A549 (cell line): ENCODE data around the gene MRPL58. TPM values are rescaled to one million over a fixed set of nuclear protein-coding genes. Genes with fewer than 3 reads are reported as not detected.

Experiments
- ATAC-seq, 2 experiments: fragments of 200-7000 bp in 1 of 2; fragments of >200 bp in 1 of 2; cut with Nextera tagmentation in 1 of 2; cut with Tn5 transposase in 1 of 2; 3 replicates each; pipeline versions ENCODE4 v1.8.0 to v1.9.1; 2018 to 2020; ENCODE audit warnings: mild to moderate bottlenecking in 1 of 2, moderate library complexity in 1 of 2
- CTCF ChIA-PET: fragments of 300-600 bp; sonication (Branson Sonifier 250); formaldehyde crosslinking; extraction: SDS; loops from one replicate; lab custom pipeline; 2021; ENCODE audit warnings: antibody characterized with exemption, inconsistent platforms; lab: Yijun Ruan, JAX
- POLR2A ChIA-PET: fragments of 350-600 bp; formaldehyde crosslinking; extraction: SDS; loops from one replicate; lab custom pipeline; 2021; ENCODE audit warnings: antibody characterized with exemption, inconsistent platforms; lab: Yijun Ruan, JAX
- DNase-seq, 2 experiments: peaks; one replicate each; pipeline versions ENCODE4 v3.0.0 to v3.0.0-alpha.2; 2011 to 2016; ENCODE audit warnings: low read depth in 1 of 2, low spot score in 1 of 2
- FAIRE-seq: peaks from 2 replicates; lab custom pipeline; 2011; peaks lifted over from hg19 to GRCh38; lab: Jason Lieb, UNC
- H3K27ac ChIP-seq, 2 experiments: fragments of >200 bp; sonication (Bioruptor Twin); formaldehyde crosslinking; 3 replicates each; pipeline ENCODE4 v1.5.1; 2016 to 2017
- H3K4me1 ChIP-seq: fragments of >200 bp; sonication (Bioruptor Twin); formaldehyde crosslinking; 3 replicates; pipeline ENCODE4 v1.6.1; 2016
- H3K4me2 ChIP-seq: fragments of >200 bp; sonication (Bioruptor Twin); formaldehyde crosslinking; 3 replicates; pipeline ENCODE4 v1.6.1; 2016
- H3K4me3 ChIP-seq: fragments of >200 bp; sonication (Bioruptor Twin); formaldehyde crosslinking; 3 replicates; pipeline ENCODE4 v1.5.1; 2016
- H3K9me3 ChIP-seq: fragments of >200 bp; sonication (Bioruptor Twin); formaldehyde crosslinking; 3 replicates; pipeline ENCODE4 v1.6.1; 2016
- ATOH8 ChIP-seq: fragments of 250-450 bp; sonication (Bioruptor Pico); IDR thresholded peaks from 2 replicates; pipeline ENCODE4 v1.5.0; 2020; ENCODE audit warnings: low read depth, mild to moderate bottlenecking, moderate library complexity
- BCL3 ChIP-seq: fragments of >200 bp; sonication (Bioruptor Twin); formaldehyde crosslinking; IDR thresholded peaks from 3 replicates; pipeline ENCODE4 v1.6.1; 2016
- CBX8 ChIP-seq: fragments of 200-600 bp; sonication (generic); IDR thresholded peaks from 2 replicates; pipeline ENCODE4 v1.6.1; 2016
- EHMT2 ChIP-seq: fragments of 200-600 bp; sonication (generic); IDR thresholded peaks from 2 replicates; pipeline ENCODE4 v1.6.1; 2016; ENCODE audit warnings: antibody characterized with exemption, low read depth, mild to moderate bottlenecking, moderate library complexity
- EP300 ChIP-seq, 2 experiments: fragments of >200 bp; sonication (Bioruptor Twin); formaldehyde crosslinking; IDR thresholded peaks; 2 replicates in 1 of 2; 3 replicates in 1 of 2; pipeline ENCODE4 v1.6.1; 2016 to 2017
- FOSB ChIP-seq: fragments of 250-450 bp; sonication (Bioruptor Pico); IDR thresholded peaks from 2 replicates; pipeline ENCODE4 v1.5.0; 2020; ENCODE audit warnings: mild to moderate bottlenecking, moderate library complexity
- FOSL2 ChIP-seq, 2 experiments: fragments of 450-650 bp in 1 of 2; fragments of >200 bp in 1 of 2; sonication (Bioruptor Twin) in 1 of 2; formaldehyde crosslinking; IDR thresholded peaks; 2 replicates each; pipeline versions ENCODE4 v1.5.0 to v1.6.1; 2016 to 2020; ENCODE audit warnings: mild to moderate bottlenecking in 1 of 2, moderate library complexity in 1 of 2
- FOXS1 ChIP-seq: fragments of 250-450 bp; sonication (Bioruptor Pico); IDR thresholded peaks from 2 replicates; pipeline ENCODE4 v1.5.0; 2020; ENCODE audit warnings: mild to moderate bottlenecking, moderate library complexity
- HDAC2 ChIP-seq: fragments of 200-600 bp; sonication (generic); IDR thresholded peaks from 2 replicates; pipeline ENCODE4 v1.6.1; 2016
- HMGXB4 ChIP-seq: fragments of 250-450 bp; sonication (Bioruptor Pico); IDR thresholded peaks from 2 replicates; pipeline ENCODE4 v1.5.0; 2021; ENCODE audit warnings: mild to moderate bottlenecking, moderate library complexity, borderline replicate concordance
- HOXA7 ChIP-seq: fragments of 250-450 bp; sonication (Bioruptor Pico); IDR thresholded peaks from 2 replicates; pipeline ENCODE4 v1.5.0; 2020; ENCODE audit warnings: mild to moderate bottlenecking, moderate library complexity
- KDM5A ChIP-seq: fragments of 200-600 bp; sonication (generic); IDR thresholded peaks from 2 replicates; pipeline ENCODE4 v1.6.1; 2016; ENCODE audit warnings: antibody characterized with exemption, mild to moderate bottlenecking
- MAFK ChIP-seq: fragments of 450-650 bp; IDR thresholded peaks from 2 replicates; pipeline ENCODE4 v1.6.1; 2014; ENCODE audit not compliant: partially characterized antibody
- MAX ChIP-seq: IDR thresholded peaks from 2 replicates; pipeline ENCODE4 v1.6.1; 2012
- POLR2AphosphoS2 ChIP-seq: conservative IDR thresholded peaks from 2 replicates; pipeline ENCODE4 v1.6.1; 2012; ENCODE audit warnings: low read length, improper control_type of control experiment, inconsistent platforms
- RAD21 ChIP-seq, 2 experiments: fragments of >200 bp in 1 of 2; sonication (Bioruptor Twin) in 1 of 2; formaldehyde crosslinking in 1 of 2; IDR thresholded peaks in 1 of 2; conservative IDR thresholded peaks in 1 of 2; 2 replicates in 1 of 2; 3 replicates in 1 of 2; pipeline ENCODE4 v1.6.1; 2012 to 2018; ENCODE audit warnings: inconsistent platforms in 1 of 2
- REST ChIP-seq: fragments of 200-600 bp; sonication (generic); IDR thresholded peaks from 2 replicates; pipeline ENCODE4 v1.6.1; 2016; ENCODE audit warnings: antibody characterized with exemption, mild to moderate bottlenecking, moderate library complexity
- RNF2 ChIP-seq: fragments of 200-600 bp; sonication (generic); IDR thresholded peaks from 2 replicates; pipeline ENCODE4 v1.6.1; 2016; ENCODE audit warnings: low read depth, mild to moderate bottlenecking, antibody characterized with exemption, moderate library complexity, borderline replicate concordance
- TFCP2L1 ChIP-seq: fragments of 250-450 bp; sonication (Bioruptor Pico); IDR thresholded peaks from 2 replicates; pipeline ENCODE4 v1.5.0; 2021; ENCODE audit warnings: mild to moderate bottlenecking
- ZFP36 ChIP-seq: fragments of 450-650 bp; IDR thresholded peaks from 2 replicates; pipeline ENCODE4 v1.6.1; 2014; ENCODE audit warnings: borderline replicate concordance; ENCODE audit not compliant: partially characterized antibody
- WGBS: methylation state at CpG from one replicate; pipeline ENCODE4 v1.1.6; 2017; ENCODE audit errors: missing lambda C conversion rate; 5-methylcytosine and 5-hydroxymethylcytosine counted together
- polyA plus RNA-seq, 4 experiments: library from polyadenylated mRNA; depleted of rRNA in 3 of 4; stranded (reverse); fragments of >200 nt; fragmentation: RNase III in 1 of 4; extraction: RNeasy Plus Mini Kit Qiagen cat#74134 plus additional on column Dnase treatment in 1 of 4; gene quantifications; 2 replicates in 3 of 4; 3 replicates in 1 of 4; pipeline ENCODE4 v1.2.3, GENCODE V29; 2011 to 2017

MRPL58 gene
- polyA plus RNA-seq, 2 of the 4 experiments (the other 2 are of a cell fraction), result 89.4 to 127 TPM

GRCh38 chr17:74987418-74987908, 25.0 kb upstream of the MRPL58 start, which contains the start of gene CDR2L (continued):
- TF ChIP-seq REST (no peak), MAX (no peak; the same call in 1 of the 2 replicates), HDAC2 (no peak), KDM5A (no peak), HMGXB4 (CRISPR knock-in tag) (no peak), BCL3 (peak; percentile 94), FOSB (CRISPR knock-in tag) (no peak), RNF2 (no peak), RAD21 (conservative IDR thresholded peaks at IDR 0.05 in 1 of 2, IDR thresholded peaks at IDR 0.05 in 1 of 2) (no peak), ZFP36 (no peak), POLR2AphosphoS2 (no peak), ATOH8 (CRISPR knock-in tag) (no peak), MAFK (peak; percentile 51)

GRCh38 chr17:74987909-74988711, 24.4 kb upstream of the MRPL58 start:
- H3K9me3 ChIP-seq, result no peaks in the 10 kb centered on the region
- ATAC-seq, result peak; percentile 70 to 71
- peak; percentile 2 to 26; a peak in 2 of 5 replicates for TF ChIP-seq RAD21 (conservative IDR thresholded peaks at IDR 0.05 in 1 of 2, IDR thresholded peaks at IDR 0.05 in 1 of 2)
- no peak for TF ChIP-seq CBX8
- no peak for TF ChIP-seq FOXS1
- TF ChIP-seq BCL3, result no peak
- no peak for TF ChIP-seq EHMT2
- 0 out of 2 replicates have a peak, but pooled peaks have one; percentile 60 for TF ChIP-seq HOXA7 (CRISPR knock-in tag)
- TF ChIP-seq TFCP2L1 (CRISPR knock-in tag), result 0 out of 2 replicates have a peak, but pooled peaks have one; percentile 28
- TF ChIP-seq HDAC2, result no peak
- 0 out of 2 replicates have a peak, but pooled peaks have one; percentile 28 for TF ChIP-seq REST
- peak; percentile 21; the same call in 1 of the 2 replicates for TF ChIP-seq MAX
- TF ChIP-seq EP300 (IDR thresholded peaks at IDR 0.05), result no peak
- TF ChIP-seq FOSL2 (IDR thresholded peaks at IDR 0.05), result no peak
- no peak for TF ChIP-seq FOSL2 (CRISPR knock-in tag; IDR thresholded peaks at IDR 0.05)

More at GRCh38 chr17:74987909-74988711, 24.4 kb upstream of the MRPL58 start:
- WGBS, result 1% methylated on average over 36 of the region's 76 CpGs
- peak in 1 of 2 experiments; percentile 74 for DNase-seq
- CTCF ChIA-PET, result interaction anchor here (0.7 to 17.5 kb wide), 17 partner anchors 8 to 143 kb away, joined by 3 to 332 read pairs (median 8); partner anchors contain the start of genes HID1, MRPL58, NT5C and OTOP2
- Histone ChIP-seq H3K4me2 (peak overlapping the region; percentile 93), H3K4me3 (peak overlapping the region; percentile 80), H3K4me1 (peaks cover 56% of the 10 kb centered on the region), H3K27ac (peak overlapping the region; percentile 94 to 95)
- FAIRE-seq, result no peak
- POLR2A ChIA-PET, result interaction anchor here (0.5 to 7.5 kb wide), 13 partner anchors 15 to 184 kb away, joined by 3 to 107 read pairs (median 4); partner anchors contain the start of genes FDXR, HID1, MRPL58 and SLC16A5
